NCI-H1105 treated with DMSO at 0.1 percent for 48 hours (cell line): Measurements from ENCODE around the gene LRIG1.

Experiments
- DNase-seq: peaks from one replicate; lab custom pipeline; 2025; lab: John Stamatoyannopoulos, UW

The LRIG1 gene, protein sequence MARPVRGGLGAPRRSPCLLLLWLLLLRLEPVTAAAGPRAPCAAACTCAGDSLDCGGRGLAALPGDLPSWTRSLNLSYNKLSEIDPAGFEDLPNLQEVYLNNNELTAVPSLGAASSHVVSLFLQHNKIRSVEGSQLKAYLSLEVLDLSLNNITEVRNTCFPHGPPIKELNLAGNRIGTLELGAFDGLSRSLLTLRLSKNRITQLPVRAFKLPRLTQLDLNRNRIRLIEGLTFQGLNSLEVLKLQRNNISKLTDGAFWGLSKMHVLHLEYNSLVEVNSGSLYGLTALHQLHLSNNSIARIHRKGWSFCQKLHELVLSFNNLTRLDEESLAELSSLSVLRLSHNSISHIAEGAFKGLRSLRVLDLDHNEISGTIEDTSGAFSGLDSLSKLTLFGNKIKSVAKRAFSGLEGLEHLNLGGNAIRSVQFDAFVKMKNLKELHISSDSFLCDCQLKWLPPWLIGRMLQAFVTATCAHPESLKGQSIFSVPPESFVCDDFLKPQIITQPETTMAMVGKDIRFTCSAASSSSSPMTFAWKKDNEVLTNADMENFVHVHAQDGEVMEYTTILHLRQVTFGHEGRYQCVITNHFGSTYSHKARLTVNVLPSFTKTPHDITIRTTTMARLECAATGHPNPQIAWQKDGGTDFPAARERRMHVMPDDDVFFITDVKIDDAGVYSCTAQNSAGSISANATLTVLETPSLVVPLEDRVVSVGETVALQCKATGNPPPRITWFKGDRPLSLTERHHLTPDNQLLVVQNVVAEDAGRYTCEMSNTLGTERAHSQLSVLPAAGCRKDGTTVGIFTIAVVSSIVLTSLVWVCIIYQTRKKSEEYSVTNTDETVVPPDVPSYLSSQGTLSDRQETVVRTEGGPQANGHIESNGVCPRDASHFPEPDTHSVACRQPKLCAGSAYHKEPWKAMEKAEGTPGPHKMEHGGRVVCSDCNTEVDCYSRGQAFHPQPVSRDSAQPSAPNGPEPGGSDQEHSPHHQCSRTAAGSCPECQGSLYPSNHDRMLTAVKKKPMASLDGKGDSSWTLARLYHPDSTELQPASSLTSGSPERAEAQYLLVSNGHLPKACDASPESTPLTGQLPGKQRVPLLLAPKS

DNA sequence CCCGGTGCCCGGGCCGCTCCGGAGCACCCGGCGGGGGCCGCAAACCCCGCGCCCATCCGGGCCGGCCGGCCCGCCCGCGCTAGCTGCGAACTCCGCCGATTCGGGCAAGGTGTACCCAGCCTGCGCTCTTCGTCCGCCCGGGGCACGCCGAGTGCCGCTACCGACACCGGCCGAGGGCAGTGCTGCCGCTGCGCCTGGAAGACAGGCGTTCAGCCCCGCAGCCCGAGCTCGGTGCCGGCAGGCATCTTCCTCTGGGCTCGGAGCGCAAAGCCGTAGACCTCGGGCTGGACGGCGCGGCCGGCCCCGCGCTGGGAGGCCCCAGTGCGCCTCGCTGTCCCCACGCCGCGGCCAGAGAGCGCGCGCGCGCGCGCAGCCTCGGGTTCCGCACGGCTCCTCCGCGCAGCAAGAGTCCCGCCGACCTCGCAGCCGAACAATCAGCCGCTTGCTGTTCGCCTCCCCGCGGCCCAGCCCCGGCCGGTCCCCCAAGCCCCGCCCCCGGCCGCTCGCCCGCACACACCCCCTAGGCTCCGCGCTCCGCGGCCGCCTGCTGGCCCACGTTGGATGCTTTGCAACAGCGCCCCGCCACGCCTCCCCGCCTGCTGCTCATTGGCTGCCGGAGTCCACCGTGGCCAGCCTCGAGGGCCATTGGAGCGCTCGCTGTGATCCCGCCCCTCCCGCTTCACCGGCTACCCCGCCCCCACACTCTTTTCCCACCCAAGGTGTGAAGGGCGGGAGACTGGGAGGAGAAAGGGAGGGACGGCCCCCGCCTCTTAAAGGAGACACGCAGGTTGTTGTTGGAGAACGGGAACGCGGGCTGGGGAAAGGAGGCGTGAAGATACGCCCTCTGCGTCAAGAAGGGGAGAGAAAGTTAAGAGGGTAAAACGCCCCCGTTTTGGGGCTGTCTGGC is at the start of gene LRIG1:
Gene LRIG1, minus strand, starts transcription at position 447 of the 907 bp plus-strand sequence. CDS start 615 bp downstream, outside the sequence.
- peak; percentile 93 for DNase-seq

DNA sequence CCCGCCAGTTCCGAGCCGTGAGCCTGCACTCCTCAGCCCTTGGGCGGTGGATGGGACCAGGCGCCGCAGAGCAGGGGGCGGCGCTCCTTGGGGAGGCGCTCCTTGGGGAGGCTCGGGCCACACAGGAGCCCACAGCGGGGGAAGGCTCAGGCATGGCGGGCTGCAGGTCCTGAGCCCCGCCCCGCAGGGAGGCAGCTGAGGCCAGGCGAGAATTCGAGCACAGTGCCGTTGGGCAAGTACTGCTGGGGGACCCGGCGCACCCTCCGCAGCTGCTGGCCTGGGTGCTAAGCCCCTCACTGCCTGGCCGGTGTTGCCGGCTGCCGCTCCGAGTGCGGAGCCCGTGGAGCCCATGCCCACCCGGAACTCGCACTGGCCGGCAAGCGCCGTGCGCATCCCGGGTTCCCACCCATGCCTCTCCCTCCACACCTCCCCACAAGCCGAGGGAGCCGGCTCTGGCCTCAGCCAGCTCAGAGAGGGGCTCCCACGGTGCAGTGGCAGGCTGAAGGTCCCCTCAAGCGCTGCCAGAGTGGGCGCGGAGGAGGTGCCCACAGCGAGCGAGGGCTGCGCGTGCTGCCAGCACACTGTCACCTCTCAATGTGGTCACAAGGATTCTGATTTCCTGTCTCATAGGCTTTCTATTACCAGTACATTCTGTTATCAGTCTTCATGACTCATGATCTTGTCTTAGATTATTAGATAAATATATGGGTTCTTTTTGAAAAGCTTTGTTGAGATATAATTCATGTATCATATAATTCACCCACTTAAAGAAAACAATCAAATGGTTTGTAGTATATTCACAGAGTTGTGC is 44.0 kb upstream of the LRIG1 start:
- DNase-seq, result no peak

DNA sequence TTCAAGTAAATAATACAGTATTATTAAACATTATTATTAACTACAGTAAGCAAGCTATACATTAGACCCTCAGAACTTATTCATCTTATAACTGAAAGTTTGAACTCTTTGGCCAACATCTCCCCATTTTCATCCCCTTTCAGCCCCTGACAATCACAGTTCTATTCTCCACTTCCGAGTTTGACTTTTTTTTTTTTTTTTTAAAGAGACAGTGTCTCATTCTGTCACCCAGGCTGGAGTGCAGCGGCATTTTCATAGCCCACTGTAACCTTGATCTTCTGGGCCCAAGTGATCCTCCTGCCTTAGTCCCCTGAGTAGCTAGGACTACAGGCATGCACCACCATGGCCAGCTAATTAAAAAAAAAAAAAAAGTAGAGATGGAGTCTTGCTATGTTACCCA is 41.3 kb upstream of the LRIG1 start:
- no peak for DNase-seq

DNA sequence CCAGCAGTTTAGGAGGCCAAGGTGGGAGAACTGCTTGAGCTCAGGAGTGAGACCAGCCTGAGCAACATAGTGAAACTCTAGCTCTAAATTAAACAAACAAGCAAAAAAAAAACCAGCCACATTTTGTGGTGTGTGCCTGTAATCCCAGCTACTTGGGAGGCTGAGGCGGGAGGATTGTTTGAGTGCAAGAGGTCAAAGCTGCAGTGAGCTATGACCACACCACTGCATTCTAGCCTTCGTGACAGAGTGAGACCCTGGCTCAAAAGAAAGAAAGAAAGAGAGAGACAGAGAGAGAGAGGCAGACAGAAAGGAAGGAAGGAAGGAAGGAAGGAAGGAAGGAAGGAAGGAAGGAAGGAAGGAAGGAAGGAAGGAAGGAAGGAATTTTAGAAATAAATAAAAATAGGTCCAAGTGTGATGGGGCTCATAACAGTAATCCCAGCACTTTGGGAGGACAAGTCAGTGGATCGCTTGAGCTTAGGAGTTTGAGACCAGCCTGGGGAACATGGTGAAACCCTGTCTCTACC is 38.7 kb upstream of the LRIG1 start:
- DNase-seq, result no peak

DNA sequence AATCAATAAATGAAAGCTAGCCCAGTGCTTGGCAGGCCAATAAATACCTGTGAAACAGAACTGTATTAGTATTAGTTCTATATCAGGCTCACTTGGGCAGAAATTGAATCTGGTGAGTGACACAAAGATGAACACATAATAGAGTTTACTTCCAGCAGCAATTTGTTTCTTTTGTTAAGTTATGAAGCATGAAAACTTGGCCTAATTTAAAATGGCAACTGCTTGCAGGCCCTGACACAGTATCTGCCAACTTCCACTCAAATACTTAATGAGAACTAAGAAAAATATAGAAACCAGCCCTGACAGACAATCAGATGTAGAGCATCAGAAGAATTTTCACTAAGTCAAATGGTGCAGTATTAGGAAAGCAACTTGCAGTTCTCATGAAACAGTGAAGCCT is 37.6 kb upstream of the LRIG1 start:
- no peak for DNase-seq

DNA sequence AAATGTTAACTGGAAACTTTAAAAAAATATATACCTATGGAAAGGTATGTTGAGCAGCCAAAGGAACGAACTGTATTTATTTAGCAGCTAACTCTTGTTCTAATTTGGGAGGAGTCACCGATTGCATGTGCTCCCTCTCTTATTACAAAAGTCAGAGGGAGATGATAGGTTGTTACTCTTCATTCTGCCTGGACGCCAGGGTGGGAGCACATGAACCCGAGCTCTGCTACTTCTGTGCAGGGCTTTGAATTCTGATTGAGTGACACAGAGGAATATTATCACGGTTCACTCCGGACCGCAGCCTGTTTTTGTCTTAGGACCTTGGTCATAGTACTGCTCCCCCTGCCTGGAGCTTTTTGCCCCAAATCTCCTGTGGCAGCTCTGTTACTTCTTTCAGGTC is 36.9 kb upstream of the LRIG1 start:
- no peak for DNase-seq

DNA sequence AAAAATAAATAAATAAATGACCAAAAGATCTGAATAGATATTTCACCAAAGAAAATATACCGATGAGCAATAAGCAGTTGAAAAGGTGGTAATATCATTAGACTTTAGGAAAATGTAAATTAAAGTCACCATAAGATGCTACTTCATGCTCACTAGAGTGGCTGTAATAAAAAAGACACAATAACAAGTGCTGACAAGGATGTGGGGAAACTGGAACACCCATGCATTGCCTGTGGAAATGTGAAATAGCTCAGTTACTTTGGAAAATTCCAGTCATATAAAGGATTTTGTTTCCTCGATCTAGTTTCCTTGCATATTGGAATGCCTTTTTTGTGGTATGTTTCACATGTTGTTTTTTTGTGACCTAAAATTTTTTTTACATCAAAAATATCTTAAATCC is 36.0 kb upstream of the LRIG1 start:
- no peak for DNase-seq

DNA sequence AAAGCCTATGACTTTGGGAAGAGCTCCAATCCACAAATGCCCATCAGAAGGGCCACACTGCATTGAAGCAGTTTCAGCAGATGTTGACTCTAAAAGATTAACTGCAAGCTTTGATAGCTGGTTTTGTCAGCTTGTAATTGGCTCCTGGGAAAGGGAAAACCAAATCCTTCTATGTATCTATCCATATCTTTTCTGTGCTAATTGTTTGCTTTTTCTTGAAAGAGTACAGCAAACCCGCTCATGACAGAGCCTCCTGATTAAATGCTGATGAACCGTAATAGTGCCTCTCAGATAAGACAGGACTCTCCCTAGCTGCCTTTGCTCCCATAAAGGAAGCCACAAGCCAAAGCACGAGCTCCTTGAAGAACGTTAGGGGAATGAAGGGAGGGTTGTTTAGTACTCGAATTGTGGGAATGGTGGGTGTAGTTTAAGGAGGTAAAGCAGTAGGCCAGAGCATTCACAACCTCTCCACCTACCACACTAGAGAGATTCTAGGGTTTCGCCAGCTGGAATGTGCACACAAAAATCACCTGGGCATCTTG is 33.6 kb upstream of the LRIG1 start:
- no peak for DNase-seq

DNA sequence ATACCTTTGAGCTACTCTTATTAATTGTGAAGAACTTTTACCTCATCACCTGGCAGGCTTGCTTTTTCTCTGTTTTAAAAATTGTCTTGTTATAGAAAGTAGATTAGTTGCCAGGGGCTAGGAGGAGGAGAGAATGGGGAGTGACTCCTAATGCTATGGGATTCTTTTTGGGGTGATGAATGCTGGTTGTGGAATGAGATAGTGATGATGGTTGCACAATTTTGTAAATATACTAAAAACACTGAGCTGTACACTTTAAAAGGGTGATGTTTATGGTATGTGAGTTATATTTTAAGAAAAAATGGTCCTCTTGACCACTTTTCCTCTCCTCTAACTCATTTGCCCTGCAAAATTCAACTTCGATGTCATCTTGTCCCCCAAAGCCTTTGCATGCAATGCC is 31.8 kb upstream of the LRIG1 start:
- DNase-seq, result no peak

DNA sequence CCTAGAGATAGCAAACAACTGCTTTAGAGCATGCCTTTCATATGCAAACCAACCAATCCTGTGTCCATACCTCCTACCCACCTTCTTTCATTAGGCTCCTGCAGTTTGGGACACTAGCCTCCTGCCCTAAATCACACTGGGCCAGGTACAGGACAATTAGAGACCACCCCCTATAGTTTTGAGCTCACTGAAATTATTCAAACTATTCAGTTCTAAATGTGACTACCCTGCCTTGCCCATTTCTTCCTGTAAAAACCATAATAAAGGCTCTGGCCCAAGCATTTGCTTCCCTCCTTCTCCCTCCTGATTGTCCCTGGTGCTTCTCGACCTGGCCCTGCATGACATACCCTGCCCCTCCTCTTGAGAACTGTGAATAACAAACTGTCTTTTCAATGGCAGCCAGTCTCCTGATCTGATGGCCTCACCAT is 31.4 kb upstream of the LRIG1 start:
- DNase-seq, result no peak

DNA sequence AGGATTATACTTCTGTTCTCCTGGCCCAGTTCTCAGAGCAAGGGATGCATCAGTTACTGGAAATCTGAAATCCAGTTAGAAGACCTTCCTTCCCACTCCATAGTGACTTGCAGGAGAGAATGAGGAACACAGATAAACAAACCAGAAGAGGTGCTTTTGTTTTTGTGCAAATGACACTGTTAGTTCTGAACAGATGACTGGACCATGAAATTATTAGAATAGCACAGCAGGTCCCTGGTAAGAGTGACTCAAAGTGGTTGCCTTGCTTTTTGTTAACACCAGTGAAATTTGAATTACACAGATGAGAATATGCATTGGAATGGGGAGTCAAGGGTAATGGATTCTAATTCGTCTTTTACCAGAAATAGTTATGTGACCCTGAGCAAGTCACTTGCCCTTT is 30.4 kb upstream of the LRIG1 start:
- DNase-seq, result no peak

DNA sequence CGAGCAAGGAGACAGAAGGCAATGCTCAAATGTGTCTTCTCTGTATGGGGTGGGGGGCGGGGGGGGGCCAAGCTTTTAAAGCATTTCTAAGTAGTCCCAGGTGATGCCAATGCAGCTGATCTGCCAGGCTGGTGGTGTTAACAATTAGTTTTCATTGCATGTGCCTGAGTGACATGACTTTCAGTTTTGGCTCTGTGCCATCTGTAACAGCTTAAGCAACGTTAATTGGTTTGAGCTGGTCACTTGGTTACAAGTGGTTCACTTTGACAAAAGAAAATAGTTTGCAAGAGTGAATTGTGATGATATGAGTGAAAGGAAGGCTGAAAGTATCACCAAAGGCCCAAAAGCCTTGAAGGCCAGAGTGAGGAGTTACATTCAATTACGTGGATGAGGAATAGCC is 26.4 kb upstream of the LRIG1 start:
- DNase-seq, result peak; percentile 51

DNA sequence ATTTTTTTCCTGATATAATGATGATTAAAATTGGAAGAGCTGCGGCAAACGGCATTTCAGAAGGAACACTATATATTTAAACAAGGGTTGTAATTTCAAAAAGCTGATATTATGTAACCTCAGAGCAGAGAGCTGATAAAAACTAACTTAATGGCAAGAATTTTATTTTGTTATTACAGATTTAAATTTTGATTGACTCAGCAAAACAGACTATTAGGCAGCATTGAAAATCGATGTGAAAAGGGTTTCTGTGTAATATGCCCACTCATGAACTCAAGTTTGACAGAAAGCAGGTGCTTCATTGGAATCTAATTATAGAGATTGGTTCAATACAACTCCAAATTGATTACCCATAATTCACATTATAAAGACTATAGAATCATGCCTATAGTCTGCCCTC is 24.9 kb upstream of the LRIG1 start:
- DNase-seq, result no peak

DNA sequence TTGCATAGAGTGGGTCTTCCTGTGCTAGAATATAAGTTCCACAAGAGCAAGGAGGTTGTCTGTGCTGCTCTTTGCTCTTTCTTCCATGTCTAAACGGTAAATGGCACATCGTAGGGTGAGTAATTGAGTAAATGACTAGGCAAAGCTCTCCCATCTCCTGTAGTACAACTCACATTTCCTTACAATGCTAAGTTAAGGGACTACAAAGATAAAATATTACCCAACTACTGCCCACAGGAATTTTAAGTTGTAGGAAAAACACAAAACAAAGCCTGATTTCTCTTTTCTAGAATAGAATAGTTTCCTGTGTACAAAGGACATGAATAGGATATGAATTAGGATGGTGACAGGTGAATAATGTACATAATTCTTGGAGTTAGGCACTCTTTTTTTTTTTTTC is 19.9 kb upstream of the LRIG1 start:
- no peak for DNase-seq

DNA sequence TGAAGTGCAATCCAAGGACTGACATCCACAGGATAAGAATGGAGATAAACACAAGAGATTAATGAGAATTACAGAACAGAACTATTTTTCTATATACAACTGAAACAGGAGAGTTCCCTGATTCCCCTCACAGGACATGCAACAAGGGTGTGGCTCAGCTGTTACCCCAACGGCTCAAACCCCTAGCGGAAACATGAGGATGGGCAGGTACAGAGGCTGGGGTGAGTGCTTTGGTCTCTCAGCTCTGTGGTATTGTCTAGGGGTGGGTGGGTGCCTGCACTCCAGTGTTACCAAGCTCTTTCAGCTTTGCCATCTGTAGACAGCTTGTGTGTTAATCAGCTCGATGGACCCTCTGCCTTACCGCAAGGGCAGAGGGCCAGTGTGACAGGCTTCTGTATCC is 17.8 kb upstream of the LRIG1 start:
- no peak for DNase-seq

DNA sequence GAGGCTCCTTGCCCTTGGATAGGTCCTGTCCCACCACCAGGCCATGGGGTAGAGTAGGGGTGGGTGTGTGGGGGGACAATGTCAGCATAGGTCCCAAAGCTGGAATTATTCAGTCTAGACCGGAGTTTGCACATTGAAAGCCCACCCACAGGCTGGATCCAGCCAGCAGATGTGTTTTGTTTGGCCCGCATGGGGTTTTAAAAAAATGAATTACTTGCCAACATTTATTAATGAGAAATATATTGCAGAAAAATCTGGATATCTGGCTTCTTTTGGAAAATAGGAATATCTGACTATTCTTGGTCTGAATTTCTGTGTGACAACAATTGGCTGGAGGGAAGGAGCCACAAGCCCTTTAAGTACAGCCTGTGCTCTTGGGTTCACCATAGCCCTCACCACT is 17.3 kb upstream of the LRIG1 start:
- DNase-seq, result no peak

DNA sequence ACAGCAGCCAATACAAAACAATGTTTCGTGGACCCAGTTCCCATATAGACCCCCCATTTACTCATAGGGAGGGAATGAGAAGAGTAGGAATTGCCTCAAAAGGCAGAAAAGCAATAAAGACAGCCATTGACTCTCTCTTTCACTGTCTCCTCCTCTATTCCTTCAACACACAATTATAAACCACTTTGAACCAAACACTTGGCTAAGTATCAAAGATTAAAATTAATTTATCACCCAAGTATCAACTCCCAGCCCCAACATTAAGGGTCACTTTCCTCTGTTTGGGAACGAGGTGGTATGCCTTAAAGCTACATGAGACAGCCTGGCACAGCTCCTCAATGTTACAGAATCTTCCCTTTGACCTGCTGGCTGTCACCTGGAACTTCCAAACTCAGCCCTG is 16.4 kb upstream of the LRIG1 start:
- DNase-seq, result peak; percentile 66

DNA sequence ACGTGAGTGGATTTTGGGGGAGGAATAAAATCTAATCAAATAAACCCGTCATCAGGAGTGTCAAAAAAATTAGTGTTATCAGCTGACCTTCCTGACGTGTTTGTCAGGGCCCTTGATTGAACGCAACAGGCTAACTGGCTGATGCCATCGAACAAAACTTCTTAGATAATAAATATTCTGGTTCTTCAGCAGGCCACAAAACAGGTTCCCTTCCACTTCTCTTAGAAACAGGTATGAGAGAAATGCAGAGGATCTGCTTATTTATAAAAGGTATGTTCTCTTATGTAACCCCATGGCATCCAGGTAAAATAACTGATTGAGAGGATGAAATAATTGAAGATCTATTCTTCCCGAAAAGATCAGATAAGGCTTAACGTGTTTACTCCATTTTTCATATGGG is 7.6 kb upstream of the LRIG1 start:
- DNase-seq, result no peak

DNA sequence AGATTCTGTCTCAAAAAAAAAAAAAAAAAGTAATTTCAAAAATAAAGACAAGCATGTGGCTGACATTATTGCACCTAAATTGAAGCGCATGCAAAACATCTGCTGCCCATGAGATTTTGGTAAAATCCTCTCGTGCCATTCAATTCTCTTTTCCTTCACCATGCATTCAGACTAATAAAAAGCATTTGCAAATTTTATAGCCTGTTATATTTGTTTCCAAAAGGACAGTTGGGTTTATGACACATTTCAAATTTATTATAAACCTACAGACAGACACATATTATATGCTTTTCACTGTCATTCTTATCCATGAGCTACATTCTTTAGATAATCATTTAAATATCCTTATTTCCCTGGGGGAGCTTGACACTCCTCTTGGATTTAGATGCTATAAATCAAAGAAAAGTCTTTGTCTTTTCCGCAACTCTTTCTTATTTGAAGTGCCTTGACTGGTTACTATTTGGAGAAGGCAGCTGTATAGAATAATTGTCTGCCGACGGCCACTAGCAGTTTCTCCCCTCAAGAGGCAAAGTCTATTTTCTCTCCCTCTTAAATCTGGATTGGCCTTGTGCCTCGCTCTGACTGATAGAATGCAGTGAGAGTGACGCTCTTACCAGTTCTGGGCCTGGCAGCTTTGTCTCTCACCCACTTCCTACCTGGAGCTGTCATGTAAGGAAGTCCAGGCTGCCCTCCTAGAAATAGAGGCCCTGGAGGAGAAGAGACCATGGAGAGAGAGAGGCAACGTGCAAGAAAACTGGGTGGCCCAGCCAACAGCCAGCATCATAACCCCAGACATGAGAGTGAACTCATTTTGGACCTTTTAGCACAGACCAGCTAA is 6.8 kb upstream of the LRIG1 start:
- DNase-seq, result no peak
